Stimulated activated naive CD8-positive, alpha-beta T cell treated with anti-CD3 and anti-CD28 coated beads, Interleukin-15, Interleukin-2, amounts not matched to agents 100 ng/mL and 50 ng/mL, for 24 hours (primary cell): ENCODE data around the gene CDHR3.

Source experiments
- H3K27ac Mint-ChIP-seq: one replicate; pipeline ENCODE4 v1.8.0; 2021; ENCODE audit warnings: mild to moderate bottlenecking, mixed read lengths
- H3K27me3 Mint-ChIP-seq: one replicate; pipeline ENCODE4 v1.8.0; 2021; ENCODE audit warnings: mixed read lengths
- H3K36me3 Mint-ChIP-seq: one replicate; pipeline ENCODE4 v1.8.0; 2021; ENCODE audit warnings: low read depth, mixed read lengths
- H3K4me1 Mint-ChIP-seq: one replicate; pipeline ENCODE4 v1.8.0; 2021; ENCODE audit warnings: low read depth, mixed read lengths
- H3K4me3 Mint-ChIP-seq: one replicate; pipeline ENCODE4 v1.8.0; 2021; ENCODE audit warnings: mild to moderate bottlenecking, mixed read lengths
- H3K9me3 Mint-ChIP-seq: one replicate; pipeline ENCODE4 v1.8.0; 2021; ENCODE audit warnings: mixed read lengths

The CDHR3 gene

DNA sequence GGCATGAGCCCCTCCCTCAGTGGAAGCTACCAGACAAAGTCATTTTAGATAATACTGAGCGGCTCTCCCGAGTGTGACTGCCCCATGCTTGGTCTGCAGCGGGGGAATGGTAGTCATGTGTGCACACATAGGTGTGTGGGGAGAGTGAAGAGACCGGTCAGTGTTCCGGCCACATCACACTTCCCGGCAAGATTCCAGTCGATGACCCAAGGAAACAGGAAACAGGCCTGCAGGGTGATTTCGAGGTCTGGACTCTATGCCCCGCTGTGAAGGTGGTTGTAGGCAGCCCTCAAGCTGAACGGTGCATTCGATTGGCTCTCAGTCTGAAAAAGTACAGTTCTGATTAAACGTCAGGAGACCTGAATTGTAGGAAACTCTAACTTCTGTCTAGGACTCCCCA is 75.9 kb downstream of the CDHR3 start:
- Mint-ChIP-seq H3K9me3 (no peaks in the 10 kb centered on the region), H3K27me3 (no peaks in the 10 kb centered on the region), H3K4me3 (no peak overlapping the region), H3K36me3 (no peaks in the 10 kb centered on the region), H3K27ac (no peak overlapping the region), H3K4me1 (peaks cover 27% of the 10 kb centered on the region)

DNA sequence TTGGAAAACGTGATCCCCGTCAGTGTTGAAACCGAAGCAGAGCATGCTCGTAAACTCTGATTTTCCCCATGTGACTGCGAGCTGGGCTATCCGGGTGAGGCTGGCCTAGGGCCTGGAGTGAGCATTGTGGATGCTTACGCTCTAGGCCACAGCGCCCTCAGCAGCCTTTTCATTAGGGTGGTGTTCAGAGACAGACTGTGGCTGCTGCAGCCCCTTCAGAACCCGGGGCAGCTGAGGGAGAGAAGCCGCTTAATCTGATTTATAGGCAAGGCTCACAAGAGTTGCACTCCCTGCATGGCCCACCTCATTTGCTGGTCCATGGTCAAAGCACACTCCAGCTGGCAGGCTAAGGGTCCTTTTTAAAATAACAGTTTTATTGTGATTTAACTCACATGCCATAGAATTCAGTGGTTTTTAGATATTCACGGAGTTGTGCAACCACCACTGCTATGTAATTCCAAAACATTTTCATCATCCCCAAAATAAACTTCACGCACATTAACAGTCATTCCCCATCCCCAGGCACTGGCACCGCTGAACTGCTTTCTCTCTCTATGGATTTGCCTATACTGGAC is 76.5 kb downstream of the CDHR3 start:
- no peaks in the 10 kb centered on the region for H3K9me3 Mint-ChIP-seq
- no peaks in the 10 kb centered on the region for H3K36me3 Mint-ChIP-seq
- peaks cover 27% of the 10 kb centered on the region for H3K4me1 Mint-ChIP-seq
- no peaks in the 10 kb centered on the region for H3K27me3 Mint-ChIP-seq
- H3K27ac Mint-ChIP-seq = no peak overlapping the region
- H3K4me3 Mint-ChIP-seq = no peak overlapping the region

DNA sequence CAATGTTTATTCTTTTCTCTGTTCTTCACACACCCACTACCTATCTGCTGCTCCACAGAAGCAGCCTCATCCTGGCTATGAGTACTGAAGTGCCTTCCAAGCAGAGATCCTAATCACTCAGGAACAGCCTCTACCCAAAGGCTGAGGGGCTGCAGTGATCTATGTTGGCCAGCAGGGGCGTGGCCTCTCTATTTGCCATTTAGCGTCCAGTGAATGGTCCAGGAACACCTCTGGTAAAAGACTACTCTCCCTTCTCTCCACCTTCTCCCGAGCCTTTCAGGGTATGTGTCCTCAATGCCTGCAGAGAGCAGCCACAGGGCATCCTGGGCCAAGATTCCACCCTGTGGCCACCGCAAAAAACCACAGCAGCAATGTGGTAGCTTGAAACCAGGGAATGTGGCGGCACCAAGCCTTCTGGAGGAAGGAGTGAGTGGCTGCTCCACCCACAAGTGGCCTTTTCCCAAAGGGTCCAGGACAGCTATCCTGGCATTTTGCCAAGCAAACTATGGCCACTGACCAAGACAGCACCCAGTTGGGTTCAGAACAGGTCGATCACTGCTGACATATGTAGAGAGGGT is 78.2 kb downstream of the CDHR3 start:
- Mint-ChIP-seq H3K9me3 (no peaks in the 10 kb centered on the region), H3K27me3 (no peaks in the 10 kb centered on the region), H3K4me3 (no peak overlapping the region), H3K4me1 (peaks cover 27% of the 10 kb centered on the region), H3K36me3 (no peaks in the 10 kb centered on the region), H3K27ac (no peak overlapping the region)

DNA sequence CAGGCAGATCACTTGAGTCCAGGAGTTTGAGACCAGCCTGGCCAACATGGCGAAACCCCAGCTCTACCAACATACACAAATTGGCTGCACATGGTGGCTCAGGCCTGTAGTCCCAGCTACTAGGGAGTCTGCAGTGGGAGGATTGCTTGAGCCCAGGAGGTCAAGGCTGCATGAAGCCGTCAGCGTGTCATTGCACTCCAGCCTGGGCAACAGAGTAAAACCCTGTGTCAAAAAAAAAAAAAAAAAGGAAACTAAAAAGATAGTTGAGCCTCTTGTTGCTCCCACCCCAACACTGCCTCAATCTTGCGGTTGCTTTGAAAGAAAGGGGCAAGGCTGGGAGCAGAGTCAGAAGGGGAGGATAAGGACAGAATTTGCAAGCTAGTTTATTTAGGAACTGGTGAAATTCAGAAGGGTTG is 79.1 kb downstream of the CDHR3 start:
- Mint-ChIP-seq H3K27ac (no peak overlapping the region), H3K4me3 (peak overlapping the region; percentile 50), H3K4me1 (peaks cover 27% of the 10 kb centered on the region), H3K27me3 (no peaks in the 10 kb centered on the region), H3K9me3 (no peaks in the 10 kb centered on the region), H3K36me3 (no peaks in the 10 kb centered on the region)

DNA sequence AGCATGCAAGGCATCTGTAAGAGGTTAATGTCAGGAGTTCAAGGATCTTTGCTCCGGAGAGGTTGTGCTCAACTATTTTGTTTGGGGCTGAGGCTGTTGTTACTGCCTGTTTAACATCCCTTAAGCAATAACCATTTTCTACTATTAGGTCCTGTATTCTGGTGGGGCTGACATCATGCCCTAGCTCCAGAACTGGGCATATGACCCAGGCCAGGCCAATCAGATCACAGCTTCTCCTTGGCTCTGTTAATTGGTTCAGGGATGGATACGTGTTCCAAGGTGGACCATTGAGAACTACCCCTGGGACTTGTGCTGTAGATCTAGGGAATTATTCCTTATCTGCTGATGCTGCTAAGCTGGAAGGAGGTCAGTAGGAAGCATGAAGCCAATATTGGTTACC is 82.1 kb downstream of the CDHR3 start:
- Mint-ChIP-seq H3K4me3 (no peak overlapping the region), H3K27me3 (no peaks in the 10 kb centered on the region), H3K9me3 (no peaks in the 10 kb centered on the region), H3K27ac (no peak overlapping the region), H3K36me3 (no peaks in the 10 kb centered on the region), H3K4me1 (peaks cover 27% of the 10 kb centered on the region)

DNA sequence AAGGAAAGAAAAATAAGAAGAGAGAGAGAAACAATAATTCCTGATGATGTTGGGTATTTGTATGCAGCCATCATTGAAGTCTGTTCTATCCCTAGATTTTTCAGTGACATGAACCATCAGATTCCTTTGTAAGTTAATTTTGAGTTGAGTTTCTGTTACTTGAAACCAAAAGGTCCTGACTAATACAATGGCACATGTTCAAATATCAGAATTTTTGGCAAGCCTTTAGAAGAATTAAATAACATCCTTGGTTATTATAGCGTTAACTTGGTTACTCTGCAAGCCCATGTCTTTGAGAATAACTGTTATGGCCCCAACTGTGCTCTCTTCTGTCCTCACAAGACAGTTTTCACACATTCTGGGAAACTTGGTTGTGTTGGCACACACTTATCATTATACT is 82.5 kb downstream of the CDHR3 start:
- H3K9me3 Mint-ChIP-seq = no peaks in the 10 kb centered on the region
- H3K4me1 Mint-ChIP-seq = peaks cover 24% of the 10 kb centered on the region
- H3K27me3 Mint-ChIP-seq = no peaks in the 10 kb centered on the region
- no peak overlapping the region for H3K4me3 Mint-ChIP-seq
- H3K36me3 Mint-ChIP-seq = no peaks in the 10 kb centered on the region
- no peak overlapping the region for H3K27ac Mint-ChIP-seq

DNA sequence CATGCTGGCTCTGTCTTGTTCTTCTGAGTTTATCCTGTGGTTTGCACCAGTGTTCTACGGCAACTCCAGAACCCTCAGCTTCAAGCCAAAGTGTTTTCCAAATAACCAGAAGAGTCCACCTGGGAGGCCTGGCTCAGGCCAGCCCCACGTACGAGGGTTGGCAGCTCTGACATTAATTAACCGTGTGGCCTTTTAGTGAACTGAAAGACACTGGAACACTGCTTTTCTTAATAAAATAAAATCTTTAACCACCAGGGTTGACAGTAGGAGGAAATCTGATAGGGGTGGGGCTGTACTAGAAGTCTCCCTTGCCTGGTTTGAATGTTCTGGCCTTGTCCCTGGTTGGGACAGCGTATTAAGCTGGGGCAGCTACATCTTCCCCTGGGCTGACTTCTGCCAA is 84.1 kb downstream of the CDHR3 start:
- Mint-ChIP-seq H3K4me3 (no peak overlapping the region), H3K36me3 (no peaks in the 10 kb centered on the region), H3K9me3 (no peaks in the 10 kb centered on the region), H3K27ac (no peak overlapping the region), H3K4me1 (peaks cover 8% of the 10 kb centered on the region), H3K27me3 (no peaks in the 10 kb centered on the region)

DNA sequence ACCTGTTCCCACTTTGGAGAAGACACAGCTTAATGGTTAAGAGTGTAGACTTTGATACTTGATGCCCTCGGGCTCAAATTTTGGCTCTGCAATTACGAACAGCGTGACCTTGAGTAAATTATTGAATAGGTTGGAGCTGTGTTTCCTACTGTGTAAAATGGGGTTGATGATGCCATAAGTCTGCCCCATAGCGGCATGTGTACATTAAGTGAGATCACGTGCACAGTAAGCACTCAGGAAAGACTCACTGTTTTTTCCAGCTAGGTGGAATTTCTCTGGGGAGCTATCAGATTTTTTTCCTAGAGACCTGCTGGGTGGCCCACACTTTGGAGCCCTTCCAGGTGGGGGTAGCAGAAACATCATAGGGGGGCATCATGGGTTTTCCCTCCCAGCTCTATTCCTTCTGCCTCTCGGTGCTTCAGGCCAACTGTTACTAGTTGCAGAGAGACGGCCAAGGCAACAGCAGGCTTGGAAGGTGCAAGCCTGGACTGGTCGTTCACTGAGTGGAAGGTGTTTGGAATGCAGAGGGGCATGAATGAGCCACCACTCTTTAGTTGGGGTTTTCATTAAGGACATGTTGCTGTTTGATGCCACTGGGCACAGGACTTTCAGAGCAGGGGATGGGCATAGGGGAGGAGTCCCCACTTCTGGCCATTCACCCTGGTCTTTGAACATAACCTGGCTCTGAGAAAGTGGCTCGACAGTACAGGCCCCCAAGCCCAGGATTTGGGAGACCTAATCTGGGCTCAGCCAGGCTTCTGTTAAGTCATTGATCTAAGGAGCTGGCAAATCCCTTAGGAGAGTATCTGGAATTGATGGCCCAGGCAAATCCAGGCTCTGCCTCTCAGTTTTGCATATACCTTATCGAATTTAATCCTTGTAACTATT is 85.0 kb downstream of the CDHR3 start:
- no peaks in the 10 kb centered on the region for H3K9me3 Mint-ChIP-seq
- no peaks in the 10 kb centered on the region for H3K27me3 Mint-ChIP-seq
- H3K27ac Mint-ChIP-seq = no peak overlapping the region
- H3K36me3 Mint-ChIP-seq = no peaks in the 10 kb centered on the region
- no peaks in the 10 kb centered on the region for H3K4me1 Mint-ChIP-seq
- H3K4me3 Mint-ChIP-seq = no peak overlapping the region

DNA sequence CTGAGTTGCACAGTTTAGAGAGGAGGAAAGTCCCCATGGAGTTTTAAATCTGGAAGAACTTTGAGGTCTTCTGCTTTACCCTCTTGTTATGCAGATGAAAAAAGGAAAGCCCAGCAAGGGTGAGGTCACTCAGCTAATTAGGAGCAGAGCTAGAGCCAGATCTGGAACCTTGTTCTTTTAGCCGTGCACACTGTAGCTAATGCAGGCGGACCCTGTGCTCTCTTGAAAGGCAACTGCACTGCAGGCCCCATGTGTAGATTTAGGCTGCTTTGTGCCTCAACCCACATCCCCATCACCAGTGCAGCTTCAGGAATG is 85.6 kb downstream of the CDHR3 start:
- no peaks in the 10 kb centered on the region for H3K4me1 Mint-ChIP-seq
- no peak overlapping the region for H3K27ac Mint-ChIP-seq
- H3K4me3 Mint-ChIP-seq = no peak overlapping the region

DNA sequence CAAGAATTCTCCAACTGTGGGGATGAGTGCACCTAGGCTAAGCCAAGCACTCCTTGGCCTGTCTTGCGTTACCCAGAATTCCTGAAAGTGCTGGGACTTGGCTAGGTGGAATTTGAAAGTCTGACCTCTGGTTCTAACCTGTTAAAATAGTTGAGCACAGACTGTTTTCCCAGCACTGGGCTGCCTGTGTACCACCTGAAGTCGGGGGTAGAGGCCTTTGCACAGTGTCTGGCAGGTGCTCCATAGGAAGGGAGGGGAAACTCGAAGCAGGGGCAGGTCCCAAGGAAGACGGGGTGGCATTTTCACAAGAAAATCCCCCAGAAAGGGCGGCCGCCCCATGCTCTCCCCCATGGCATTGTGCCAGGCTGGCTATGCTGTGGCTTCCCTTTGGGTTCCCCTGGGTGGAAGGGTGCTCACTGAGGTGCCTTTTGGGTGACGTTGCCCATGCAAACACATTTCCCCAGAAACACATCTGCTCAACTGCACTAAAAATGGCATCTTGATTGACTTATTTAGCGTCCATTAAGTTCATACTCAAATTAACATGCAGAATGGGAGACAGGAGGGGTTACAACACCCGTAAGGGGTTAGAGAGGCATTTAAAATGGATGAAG is 86.2 kb downstream of the CDHR3 start:
- H3K27ac Mint-ChIP-seq = no peak overlapping the region
- no peaks in the 10 kb centered on the region for H3K4me1 Mint-ChIP-seq
- no peak overlapping the region for H3K4me3 Mint-ChIP-seq
- no peaks in the 10 kb centered on the region for H3K36me3 Mint-ChIP-seq
- H3K27me3 Mint-ChIP-seq = no peaks in the 10 kb centered on the region
- H3K9me3 Mint-ChIP-seq = no peaks in the 10 kb centered on the region

More for the DNA sequence above, 85.6 kb downstream of the CDHR3 start:
- H3K36me3 Mint-ChIP-seq = no peaks in the 10 kb centered on the region
- no peaks in the 10 kb centered on the region for H3K9me3 Mint-ChIP-seq
- H3K27me3 Mint-ChIP-seq = no peaks in the 10 kb centered on the region

DNA sequence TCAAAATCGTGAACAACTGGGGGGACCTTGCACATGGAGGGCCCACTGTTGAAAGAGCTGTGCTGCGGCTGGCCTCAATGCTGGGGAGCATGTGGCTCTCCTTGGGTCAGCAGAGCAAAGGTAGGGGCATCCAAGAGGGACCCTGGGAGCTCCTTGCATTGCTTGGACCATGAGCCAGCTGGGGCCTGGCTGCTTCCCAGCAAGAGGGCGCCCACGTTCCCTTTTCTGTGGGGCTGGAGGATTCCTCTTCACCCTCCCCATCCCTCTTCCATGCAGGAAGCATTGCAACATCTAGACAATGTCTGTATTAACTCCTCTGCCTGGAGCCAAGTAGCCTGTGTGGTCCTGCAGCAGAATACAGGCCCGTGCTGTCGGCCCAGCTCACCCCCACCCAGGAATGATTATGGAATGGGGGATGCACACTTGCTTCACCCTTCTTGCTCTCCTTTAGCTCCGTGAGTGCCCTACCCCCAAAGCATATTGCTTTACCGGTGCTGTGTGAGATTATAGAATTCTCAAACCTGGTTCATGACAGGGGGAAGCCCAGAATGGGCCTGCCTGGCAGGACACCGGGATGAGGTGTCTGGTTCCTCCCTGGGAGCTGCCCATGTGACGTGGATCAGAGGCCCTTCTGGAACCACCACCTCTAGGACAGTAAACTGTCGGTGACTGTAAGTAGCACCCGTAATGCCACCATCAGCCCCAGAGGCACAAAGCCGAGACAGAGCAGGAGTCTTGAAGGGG is 87.1 kb downstream of the CDHR3 start:
- Mint-ChIP-seq H3K27ac (no peak overlapping the region), H3K9me3 (no peaks in the 10 kb centered on the region), H3K27me3 (no peaks in the 10 kb centered on the region), H3K4me1 (no peaks in the 10 kb centered on the region), H3K36me3 (no peaks in the 10 kb centered on the region), H3K4me3 (no peak overlapping the region)

DNA sequence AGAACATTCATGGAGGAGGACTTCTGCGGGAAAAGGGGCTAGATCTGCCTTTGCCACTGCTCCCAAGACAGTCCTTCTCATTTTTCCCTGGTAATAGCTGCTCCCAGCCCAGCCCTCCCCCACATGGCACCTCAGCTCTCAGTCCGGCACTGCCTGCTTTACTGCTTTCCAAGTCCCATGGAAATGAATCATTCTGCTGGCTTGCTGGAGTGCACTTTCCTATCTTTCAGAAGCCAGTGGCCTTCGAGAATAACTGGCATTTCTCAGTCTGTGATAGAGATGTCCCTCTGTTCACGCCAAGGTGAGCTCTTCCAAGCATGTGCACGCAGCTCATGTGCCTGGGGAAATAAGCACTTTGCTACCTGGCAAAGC is 87.7 kb downstream of the CDHR3 start:
- Mint-ChIP-seq H3K4me1 (no peaks in the 10 kb centered on the region), H3K27ac (no peak overlapping the region), H3K4me3 (no peak overlapping the region), H3K36me3 (no peaks in the 10 kb centered on the region), H3K27me3 (no peaks in the 10 kb centered on the region), H3K9me3 (no peaks in the 10 kb centered on the region)

DNA sequence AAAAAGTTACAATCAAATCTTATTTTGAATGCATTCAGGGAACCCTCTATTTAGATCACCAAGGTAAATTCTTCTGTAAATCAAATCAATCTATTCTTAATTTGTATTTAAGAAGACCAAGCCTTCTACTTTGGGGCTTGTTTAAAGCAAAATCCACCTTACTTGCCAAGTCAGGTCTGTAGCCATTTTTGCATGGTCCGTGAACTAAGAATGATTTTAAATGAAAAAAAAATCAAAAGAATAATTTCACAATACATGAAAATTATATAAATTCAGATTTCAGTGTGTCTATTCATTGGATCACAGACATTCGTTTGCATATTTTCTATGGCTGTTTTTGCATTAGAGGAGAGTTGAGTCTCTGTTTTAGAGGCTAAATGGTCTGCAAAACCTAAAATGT is 89.6 kb downstream of the CDHR3 start:
- Mint-ChIP-seq H3K4me1 (peaks cover 11% of the 10 kb centered on the region), H3K27ac (no peak overlapping the region), H3K4me3 (no peak overlapping the region), H3K9me3 (no peaks in the 10 kb centered on the region), H3K36me3 (no peaks in the 10 kb centered on the region), H3K27me3 (no peaks in the 10 kb centered on the region)

DNA sequence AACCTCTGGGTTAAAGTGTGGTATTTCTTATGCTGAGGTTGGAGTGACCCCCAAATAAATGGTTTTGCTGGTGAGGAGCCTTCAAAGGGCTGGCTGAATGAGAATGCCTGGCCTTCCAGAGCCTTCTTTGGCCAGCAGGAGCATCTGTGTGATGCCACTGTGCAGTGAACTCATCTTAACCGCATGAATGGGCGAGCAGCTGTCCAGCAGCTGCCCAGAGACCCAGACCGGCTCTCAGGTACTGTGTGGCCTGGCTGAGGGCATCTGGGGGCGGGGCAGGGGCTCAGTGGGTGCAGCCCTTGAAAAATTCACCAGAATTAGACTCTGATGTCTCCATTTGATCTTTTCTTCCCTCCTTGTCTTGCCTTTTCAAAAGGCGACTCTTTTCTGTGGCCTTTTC is 90.0 kb downstream of the CDHR3 start:
- Mint-ChIP-seq H3K27ac (no peak overlapping the region), H3K27me3 (no peaks in the 10 kb centered on the region), H3K9me3 (no peaks in the 10 kb centered on the region), H3K36me3 (no peaks in the 10 kb centered on the region), H3K4me3 (no peak overlapping the region), H3K4me1 (peaks cover 15% of the 10 kb centered on the region)
